GM21447 (cell line): ENCODE results near the gene DEAF1.

ENCODE experiments used
- ATAC-seq: cut with Tn5 transposase; IDR thresholded peaks from one replicate; pipeline ENCODE4 v1.9.1; 2021; ENCODE audit not compliant: unreplicated experiment

DEAF1 gene

DNA sequence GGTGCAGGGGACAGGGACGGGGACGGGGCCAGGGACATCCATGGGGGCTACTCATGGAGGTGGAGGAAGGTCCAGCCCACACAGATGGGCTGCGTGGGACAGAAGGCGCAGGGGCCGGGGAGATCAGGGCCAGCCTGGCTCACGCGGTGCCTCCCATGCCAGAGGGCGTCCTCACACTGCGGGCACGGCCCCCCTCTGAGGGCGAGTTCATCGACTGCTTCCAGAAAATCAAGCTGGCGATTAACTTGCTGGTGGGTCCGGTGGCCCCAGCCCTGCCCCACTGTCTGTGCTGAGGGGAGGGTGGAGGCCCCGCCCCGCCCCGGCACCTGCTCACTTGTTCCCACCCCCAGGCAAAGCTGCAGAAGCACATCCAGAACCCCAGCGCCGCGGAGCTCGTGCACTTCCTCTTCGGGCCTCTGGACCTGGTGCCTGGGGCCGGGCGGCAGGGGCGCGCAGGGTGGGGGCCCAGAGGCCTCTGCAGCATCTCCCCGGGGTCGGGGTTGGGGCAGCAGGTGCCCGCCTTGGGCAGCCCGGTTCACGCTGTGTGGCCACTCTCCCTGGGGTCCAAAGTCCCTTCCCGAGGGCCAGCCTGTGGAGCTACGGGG lies 26.8 kb upstream of the DEAF1 start:
- ATAC-seq: no peak

DNA sequence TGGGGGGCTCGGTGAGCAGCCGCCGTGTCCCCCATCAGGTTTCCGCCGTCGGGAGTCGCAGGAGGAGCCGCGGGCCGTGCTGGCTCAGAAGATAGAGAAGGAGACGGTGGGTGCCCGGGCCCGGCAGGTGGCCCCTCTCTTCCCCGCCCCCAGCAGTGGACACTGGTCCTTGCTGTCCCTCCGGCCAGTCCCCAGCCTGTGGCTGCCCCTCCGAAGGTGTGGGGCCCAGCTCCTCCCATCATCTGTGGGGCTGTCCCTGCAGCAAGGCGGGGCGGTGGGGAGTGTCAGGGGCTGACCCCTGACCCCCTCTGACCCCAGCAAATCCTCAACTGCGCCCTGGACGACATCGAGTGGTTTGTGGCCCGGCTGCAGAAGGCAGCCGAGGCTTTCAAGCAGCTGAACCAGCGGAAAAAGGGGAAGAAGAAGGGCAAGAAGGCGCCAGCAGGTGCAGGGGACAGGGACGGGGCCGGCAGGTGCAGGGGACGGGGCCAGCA lies 26.3 kb upstream of the DEAF1 start:
- no peak for ATAC-seq

GRCh38 chr11:720642-721246 lies 25.7 kb upstream of the DEAF1 start:
- no peak for ATAC-seq

GRCh38 chr11:720017-720641 lies 25.1 kb upstream of the DEAF1 start:
- no peak for ATAC-seq

DNA sequence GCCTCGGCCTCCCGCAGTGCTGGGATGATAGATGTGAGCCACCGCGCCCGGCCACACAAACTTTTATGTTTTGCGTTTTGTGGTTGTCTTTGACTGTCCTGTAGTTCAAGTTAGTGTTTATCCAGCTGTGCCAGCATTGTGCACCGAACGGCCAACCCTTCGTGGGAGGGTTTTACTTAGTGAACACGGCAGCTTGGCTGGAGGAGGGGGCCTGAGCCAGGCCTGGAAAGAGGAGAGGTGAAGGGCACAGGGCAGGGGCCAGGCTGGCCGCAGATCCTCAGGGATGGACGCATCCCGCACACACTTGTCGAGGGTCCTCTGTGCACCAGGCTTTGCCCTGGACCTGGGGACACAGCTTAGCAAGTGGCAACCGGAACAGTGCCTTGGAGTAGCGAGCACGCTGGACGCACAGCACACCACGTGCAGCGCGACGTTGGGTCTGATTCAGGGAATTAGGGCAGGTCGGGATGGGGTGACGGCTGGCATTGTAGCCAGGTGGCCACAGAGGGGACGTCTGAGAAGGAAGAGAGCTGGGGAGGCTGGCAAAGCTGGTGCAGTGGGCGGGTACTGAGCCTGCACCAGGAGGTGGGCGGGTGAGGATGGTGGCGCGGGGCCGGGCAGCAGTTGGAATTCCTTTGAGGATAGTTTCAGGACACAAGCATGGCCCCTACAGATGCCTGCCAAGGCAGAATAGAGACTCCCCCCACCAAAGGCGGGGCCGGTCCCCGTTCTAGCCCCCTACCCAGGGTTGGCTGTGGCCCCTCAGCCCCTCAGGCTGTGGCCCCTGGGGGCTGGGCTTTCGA lies 24.4 kb upstream of the DEAF1 start:
- no peak for ATAC-seq

GRCh38 chr11:714436-714835 lies 19.4 kb upstream of the DEAF1 start:
- no peak for ATAC-seq

DNA sequence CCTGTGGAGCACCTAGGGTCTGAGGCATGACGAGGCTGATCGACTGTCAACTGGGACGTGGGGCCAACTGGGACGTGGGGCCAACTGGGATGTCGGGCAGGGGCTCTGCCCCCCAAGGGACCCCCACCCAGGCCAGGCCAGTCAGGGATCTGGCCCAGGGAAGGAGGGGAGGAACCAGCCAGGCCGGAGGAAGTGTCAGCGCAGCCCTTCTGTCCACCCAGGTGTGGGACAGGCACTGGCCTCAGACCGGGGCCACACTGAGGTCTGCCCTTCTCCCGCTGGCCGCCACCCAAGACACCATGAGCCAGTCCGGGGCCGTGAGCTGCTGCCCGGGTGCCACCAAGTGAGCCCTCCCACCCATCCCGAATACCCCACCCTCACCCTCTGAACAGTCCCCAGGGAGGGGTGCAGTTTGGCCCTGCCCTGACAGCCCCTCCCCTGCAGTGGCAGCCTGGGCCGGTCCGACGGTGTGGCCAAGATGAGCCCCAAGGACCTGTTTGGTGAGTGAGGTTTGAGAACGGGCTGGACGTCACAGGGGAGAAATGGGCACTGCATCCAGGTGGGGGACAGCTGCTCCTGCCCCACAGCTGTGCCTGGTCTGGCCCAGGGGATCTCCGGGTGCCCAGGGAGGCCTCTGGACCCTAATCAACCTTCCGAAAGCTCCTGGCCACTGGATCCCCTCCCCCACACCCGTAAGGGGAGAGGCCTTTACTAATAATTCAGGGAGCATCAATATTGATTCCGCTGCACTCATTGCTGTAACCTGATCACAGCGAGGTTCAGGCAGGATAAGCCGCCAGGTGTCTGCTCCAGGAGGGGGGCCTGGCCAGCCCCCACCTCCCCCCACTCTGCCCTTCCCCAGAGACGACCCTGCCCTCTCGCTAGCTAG lies 14.3 kb upstream of the DEAF1 start:
- no peak for ATAC-seq

DNA sequence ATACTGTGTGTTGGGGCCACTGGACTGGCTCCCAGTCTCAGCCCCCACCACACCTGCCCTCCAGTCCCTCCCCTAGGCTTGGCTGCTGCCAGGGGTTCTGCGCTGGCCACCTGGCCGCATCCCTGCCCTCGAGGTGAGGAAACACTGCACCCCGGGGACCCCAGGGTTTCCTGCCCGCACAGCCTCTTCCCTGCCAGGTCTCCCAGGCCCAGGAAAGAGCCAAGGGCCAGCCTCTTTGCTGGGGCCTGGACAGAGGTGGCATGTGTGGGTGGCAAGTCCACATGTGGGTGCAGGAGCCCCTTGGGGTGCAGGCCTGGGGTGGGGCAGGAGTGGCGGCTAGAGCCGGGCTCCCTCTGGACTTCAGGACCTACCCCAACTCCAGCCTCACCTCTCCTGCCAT lies 13.5 kb upstream of the DEAF1 start:
- no peak for ATAC-seq

- no peak for ATAC-seq
Measured at GRCh38 chr11:707817-708420, 12.9 kb upstream of the DEAF1 start.

DNA sequence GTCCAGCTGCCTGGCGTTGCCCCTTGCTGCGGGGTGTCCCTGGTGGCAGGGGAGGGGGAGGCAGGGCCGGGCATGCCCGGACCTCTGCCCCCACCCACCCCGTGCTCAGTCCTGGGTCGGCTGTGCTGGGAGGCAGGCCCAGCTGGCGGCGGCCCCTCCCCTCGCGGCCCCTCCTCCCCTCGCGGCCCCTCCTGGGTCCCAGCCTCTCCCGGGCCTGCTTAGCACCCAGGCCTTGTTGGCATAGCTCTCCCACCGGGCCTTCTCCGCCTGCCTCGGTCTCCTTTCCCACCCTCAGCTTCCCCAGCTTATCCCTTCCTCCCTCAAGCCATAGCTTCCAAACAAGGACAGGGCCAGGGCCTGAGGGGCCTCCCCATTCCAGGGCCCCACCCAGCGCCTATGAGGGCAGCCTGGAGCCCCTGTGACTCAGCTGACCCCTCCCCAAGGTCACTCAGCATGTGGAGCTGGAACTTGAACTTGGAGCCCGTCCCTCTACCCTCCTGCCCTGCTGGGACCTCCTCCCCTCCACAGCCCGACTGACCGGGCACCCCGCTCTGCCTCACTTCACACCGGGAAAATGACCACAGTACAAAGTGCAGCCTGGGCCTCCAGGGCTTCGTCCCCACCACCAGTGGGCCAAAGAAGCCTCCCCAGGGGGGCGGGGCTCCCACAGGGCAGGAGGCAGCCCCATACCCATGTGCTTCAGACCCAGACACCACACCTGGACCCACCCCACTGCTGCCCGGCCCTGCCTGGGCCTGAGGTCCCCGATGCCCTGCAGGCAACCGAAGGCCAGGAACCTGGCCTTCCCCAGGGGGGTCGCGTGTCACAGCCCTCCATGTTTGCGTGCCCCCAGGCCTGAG lies 12.2 kb upstream of the DEAF1 start:
- no peak for ATAC-seq

DNA sequence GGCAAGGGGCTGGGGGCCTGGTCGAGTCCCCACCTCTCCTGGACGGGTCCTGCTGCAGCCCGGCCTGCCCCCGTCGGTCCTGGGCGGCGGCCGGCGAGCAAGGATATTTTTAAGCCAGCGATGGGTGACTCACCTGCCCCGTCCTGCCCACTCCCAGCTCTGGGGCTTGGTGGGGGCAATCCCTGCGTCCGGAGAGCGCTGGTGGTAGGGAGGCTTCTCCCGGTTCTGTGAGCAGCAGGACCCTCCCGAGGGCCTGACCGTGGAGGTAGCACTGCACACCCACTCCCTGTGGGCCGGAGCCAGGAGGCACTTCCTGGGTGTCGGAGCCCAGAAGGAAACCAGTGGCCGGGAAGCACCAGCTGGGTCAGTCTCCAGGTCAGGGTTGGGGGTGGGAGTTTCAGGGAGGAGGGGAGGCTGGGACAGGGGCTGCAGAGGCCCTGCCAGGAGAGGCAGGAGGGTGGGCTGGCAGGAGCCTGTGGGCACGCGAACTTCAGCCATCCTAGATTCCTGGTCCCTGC lies 11.5 kb upstream of the DEAF1 start:
- ATAC-seq: no peak

DNA sequence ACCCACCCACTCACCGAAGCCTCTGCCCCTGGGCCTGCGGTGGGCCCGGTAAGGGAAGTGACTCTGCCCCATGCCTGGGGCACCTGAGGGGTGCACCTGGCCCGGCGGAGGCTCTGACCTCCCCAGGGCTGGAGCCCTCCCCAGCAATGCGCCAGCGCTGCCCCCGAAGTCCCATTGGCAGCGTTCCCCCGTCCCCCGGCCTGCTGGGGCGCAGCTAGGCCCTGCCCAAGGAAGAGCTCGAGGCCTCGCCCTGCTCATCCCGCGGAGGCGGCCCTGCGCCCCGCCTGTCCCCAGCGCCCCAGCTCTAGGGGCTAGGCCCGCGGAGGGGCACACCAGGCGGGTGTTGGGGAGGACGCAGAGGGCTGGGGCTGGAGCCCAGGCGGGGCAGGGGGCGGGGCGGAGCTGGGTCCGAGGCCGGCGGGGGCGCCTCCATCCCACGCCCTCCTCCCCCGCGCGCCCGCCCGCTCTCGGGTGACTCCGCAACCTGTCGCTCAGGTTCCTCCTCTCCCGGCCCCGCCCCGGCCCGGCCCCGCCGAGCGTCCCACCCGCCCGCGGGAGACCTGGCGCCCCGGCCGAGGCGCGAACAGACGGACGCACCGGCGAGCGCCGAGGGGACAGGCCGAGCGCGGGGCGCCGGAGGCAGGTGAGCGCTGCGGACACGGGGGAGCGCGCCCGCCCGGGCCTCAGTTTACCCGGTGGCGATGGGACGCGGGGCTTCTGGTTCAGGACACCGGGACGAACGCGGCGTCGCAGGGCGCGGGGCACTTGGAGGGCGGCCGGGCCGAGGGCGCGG lies 10.8 kb upstream of the DEAF1 start, which contains the start of gene EPS8L2:
Gene EPS8L2, plus strand, starts transcription at position 586 of the 793 bp plus-strand sequence. CDS start 3,177 bp downstream, outside the sequence.
- no peak for ATAC-seq

- ATAC-seq: no peak
Measured at GRCh38 chr11:704781-705645, 10.0 kb upstream of the DEAF1 start.

GRCh38 chr11:704228-704674 lies 9.2 kb upstream of the DEAF1 start:
- ATAC-seq: no peak

DNA sequence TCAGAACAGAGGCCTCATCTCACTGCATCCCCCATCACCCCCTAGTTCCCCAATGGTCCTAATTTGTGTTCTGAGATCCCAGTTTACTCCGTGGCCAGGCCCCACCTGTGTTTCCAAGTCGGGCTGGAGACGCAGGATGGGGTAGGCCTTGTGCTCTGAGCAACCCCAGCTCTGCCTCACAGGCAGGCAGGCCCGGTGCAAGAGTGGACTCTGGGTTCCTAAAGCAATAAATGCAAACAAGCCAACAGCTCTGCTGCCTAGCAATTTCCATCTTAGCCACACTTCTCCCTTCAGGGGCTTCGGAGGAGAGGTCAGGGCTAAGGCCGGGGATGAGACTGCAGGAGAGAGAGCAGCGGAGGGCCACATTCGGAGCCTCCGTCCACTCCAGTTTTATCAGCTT lies 8.5 kb upstream of the DEAF1 start:
- ATAC-seq: no peak

GRCh38 chr11:702462-703461 lies 7.7 kb upstream of the DEAF1 start:
- ATAC-seq: no peak
